Stimulated activated CD4-positive, alpha-beta T cell treated with anti-CD3 and anti-CD28 coated beads, Interleukin-4, amount 100 ng/mL, for 4 hours (primary cell): ENCODE data around the gene RAB40AL.
"Not testable (repeated sequence)": the region's sequence is repeated elsewhere in the genome, so short reads cannot be mapped to it uniquely, and the experiment has no call there.

Experiments used
- DNase-seq, 2 experiments: peaks; one replicate each; pipeline ENCODE4 v3.0.0-alpha.2; 2020

Gene RAB40AL, protein sequence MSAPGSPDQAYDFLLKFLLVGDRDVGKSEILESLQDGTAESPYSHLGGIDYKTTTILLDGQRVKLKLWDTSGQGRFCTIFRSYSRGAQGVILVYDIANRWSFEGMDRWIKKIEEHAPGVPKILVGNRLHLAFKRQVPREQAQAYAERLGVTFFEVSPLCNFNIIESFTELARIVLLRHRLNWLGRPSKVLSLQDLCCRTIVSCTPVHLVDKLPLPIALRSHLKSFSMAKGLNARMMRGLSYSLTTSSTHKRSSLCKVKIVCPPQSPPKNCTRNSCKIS

DNA sequence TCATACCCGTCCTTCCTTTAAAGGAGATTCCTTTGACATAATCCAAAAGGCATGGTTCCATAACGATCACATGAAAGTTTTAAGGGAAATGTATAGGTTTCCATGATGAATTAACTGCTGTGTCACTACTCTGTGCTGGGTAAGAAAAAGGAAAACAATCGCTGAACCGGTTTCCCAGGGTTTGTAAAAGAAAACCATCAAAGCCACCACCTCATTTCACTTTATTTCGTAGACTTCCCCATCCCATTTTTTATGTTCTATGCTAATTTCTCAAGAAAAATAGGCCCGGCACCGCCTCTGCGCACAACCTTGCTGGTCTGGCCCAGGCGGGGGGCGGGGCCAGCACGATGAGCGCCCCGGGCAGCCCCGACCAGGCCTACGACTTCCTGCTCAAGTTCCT, at the start of gene RAB40AL:
RAB40AL (plus strand) TSS at position 301 of the 400 bp plus-strand sequence; CDS start at position 348, 47 bp downstream.
- not testable (repeated sequence) for DNase-seq

DNA sequence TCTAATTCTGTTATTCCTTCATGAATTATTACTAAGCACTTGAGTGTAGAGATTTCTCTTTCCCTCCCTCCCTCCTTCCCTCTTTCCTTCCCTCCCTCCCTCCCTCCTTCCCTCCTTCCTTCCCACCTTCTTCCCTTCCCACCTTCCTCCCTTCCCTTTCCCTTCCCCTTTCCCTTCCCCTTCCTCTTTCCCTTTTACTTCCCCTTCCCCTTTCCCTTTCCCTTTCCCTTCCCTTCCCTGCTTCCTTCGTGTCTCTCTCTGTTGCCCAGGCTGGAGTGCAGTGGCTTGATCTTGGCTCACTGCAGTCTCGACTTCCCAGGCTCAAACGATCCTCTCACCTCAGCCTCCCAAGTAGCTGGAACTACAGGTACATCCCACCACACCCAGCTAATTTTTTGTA, 49.4 kb upstream of the RAB40AL start:
- DNase-seq, result no peak

DNA sequence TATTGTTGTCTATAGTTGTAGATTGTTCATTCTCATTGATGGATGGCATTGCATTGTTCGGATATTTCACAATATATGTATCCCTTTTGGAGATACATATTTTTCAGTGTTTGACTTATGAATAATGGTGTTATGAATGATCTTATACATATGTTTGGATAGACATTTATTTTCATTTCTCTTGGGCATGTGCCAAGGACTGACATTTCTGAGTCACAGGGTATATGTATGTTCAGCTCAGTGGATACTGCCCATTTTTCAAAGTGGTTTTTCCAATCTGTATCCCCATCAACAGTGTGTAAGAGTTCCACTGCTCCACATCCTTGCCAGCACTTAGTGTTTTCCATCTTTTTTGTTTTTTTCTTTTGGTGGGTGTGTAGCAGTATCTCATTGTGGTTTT, 45.0 kb upstream of the RAB40AL start:
- DNase-seq, result no peak

DNA sequence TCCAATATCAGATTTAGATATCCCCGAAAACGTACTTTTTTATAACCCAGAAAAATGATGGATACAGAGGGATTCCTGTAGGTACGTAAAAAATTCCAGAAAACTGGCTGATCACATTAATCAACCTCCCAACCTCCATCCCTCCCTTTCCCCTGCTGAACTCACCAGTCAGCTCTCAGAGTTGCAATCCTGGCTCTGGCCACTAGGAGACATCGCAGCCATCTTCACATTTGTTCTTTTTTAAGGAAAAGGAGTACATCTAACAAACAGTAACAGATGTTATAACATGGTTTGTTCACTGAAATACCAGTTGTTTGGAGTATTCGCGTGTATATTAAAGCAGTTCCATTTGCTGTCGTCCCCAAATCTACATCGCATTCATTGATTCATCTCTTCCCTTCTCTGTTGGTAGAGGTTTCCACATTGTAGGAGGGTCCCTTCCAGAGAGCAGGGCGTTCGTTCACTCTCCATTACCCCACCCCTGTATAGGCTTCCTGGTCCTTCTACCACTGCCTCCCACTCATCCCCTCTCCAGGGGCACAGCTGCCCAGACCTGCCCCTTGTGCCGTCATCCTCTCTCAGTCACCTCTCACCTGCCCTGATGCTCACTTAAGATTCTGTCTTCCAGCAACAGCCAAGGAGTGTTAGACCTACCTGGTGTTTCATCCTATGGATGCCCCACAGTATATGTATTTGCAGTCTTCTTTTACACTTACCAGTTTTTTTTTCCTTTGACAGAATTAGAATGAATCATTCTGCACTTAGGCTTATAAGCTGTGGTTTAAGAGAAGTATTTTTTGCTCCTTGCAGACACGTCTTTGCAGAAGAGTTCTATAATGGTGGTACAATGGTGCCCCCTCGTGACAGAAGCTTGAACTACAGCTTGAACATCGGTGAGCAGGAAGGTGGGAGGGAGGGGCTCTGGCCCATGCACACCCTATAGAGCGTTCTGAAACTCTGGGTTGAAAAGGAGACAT, 36.8 kb upstream of the RAB40AL start:
- DNase-seq, result peak; percentile 41 to 57

DNA sequence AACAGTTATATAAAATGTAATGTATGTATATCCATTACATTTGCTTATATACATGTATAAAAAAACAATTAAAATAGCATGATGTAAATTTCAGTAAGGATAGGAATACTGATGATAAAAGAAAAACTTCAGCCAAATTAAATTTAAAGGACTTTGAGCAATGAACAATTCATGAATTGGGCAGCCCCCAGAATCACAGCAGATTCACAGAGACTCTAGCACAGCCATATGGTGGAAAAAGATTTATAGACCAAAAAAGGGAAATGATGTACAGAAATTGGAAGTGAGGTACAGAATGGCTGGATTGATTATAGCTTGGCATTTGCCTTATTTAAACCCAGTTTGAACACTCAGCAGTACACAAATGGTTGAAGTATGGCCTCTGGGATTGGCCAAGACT, 34.7 kb upstream of the RAB40AL start:
- DNase-seq, result no peak

DNA sequence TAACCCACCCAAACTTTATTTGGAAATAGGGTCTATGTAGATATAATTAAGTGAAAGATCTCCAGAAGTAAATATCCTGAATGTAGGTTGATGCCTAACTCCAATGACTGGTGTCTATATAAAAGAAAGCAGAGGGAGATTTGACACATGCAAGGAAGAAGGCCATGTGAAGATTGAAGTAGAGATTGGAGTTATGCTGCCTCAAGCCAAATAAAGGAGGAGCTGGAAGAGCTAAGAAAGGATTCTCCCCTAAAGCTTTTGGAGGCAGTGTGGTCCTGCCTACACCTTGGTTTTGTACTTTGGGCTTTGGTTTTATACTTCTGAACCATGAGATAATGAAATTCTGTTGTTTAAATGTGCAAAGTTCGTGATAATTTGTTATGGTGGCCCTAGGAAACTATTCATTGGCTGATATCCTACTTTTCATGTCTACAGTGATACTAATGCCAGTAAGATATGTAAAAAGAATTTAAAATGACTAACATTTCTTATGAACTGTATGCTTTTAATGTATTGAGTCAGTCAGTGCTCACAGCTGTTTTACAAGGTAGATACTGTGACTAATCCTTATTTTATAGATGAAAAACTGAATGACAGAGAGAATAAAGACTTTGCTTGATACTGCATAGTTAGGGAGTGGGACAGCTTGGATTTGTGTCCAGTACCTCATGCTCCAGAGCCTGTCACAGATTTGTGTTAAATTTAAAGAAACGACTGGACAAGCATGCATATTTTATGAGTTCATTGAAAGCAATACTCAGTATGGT, 5.9 kb upstream of the RAB40AL start:
- no peak for DNase-seq

DNA sequence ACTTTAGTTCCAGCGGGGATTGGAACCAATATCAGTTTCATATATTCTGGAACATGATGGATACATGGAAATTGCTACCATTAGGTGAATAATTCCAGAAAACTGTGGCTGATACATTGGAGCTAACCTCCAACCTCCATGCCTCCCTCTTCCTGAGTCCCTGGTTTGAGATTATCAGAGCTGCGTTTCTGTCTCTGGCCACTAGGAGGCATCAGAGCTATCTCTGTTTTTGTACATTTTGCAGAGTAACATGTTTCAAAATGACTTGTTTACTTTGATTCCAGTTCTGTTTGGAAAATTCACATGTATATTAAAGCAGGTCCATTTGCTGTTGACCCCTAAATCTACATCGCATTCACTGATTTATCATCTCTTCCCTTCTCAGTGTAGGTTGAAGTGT, 2.4 kb upstream of the RAB40AL start:
- DNase-seq, result peak in 1 of 2 experiments; percentile 1

DNA sequence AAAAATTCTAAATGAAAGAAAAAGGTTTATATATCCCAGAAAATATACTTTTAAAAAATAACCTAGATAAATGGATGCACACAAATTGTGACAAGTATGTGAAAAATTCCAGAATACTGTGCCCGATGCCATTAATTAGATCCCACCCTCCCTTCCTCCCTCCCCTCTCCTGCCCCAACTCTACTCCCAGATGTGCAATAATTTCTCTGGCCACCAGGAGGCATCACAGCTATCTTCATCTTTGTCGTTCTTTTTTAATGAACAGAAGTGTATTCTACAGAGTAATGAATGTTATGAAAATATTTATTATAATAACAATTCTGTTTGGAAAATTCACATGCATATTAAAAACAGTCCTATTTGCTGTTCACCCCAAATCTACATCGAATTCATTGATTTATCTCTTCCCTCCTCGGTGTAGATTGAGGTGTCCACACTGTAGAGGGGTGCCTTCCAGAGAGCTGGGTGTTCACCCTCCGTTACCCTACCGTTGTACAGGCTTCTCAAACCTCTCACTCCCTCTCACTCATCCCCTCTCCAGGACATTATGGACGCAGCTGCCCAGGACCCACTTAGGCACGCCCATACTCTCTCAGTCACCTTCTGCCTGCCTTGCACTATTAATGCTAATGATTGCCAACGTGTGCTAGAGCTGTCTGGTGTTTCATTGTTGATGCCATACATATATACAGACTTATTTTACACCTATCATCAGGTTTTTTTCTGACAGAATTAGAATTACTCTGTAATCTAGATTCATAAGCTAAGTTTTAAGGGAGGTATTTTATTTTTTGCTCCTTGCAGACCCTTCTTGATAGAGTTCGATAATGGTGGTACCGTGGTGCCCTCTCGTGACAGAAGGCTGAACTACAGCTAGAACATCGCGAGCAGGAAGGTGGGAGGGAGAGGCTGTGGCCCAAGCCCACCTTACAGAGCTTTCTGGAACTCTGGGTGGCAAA, 14.1 kb downstream of the RAB40AL start:
- peak; percentile 24 to 36 for DNase-seq

DNA sequence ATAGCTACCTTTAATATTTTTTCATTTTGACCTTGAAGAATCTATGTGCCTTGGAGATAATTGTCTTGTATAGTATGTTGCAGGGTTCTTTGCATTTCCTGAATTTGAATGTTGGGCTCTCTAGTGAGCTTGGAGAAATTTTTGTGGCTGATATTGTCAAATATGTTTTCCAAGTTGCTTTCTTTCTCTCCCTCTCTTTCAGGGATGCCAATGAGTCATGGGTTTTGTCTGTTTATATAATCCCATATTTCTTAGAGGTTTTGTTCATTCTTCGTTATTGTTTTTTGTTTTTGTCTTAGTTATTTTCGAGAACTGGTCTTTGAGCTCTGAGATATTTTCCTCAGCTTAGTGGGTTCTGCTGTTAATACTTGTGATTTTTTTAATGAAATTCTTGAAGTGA, 20.7 kb downstream of the RAB40AL start:
- no peak for DNase-seq

DNA sequence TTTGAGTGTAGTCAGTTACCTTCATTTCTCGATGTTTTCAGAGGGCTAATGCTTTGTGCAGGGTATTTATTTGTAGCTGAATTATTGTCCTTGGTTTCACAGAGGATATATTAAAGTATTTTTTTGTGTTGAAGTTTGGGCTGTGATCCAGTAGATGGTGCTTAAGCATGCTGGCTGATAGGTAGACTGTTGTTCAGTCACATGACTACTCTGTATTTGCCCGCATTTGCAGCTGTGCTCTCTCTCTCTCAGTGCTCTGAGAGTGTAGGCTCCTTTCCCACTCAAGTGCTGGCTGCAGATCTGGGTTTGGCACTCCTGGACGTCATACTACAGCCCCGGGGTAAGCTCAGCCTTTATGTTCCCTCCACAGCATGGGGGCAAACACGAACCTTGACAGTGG, 21.7 kb downstream of the RAB40AL start:
- no peak for DNase-seq

DNA sequence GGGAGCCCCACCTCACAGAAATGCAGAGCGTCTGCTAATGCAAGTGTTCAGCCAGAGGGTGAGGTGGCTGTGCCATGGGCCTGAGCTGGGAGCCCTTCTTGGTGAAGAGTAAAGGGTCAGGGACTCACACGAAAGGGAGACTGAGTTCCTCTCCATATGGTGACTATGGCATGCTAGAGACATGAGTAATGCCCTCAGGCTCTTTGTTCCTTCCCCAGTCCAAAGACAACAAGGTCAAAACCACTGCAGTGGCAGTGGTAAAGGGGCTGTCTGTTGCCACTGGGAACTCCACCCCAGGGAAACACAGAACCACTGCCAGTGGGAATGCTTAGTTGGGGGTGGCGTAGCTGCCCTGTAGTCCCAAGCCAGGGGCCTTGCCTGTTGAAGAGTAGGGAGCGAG, 22.4 kb downstream of the RAB40AL start:
- DNase-seq, result no peak

DNA sequence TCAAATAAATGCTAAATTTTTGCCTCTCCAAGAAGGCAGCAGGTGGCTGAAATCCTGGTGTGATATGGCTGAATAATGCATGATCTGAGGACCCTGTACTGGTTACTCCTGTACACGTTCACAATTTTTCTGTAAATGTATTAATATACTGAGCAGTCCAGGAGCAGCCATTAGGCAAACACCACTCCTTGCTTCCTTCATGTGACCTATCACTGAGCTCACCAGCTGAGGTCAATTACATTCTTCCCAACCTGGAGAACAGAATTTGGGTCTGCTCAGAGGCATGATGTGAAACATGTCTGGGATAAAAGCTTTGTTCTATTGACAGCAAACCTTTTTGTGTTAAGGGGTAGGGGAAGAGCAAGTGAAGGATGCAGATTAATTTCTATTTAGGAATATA, 26.9 kb downstream of the RAB40AL start:
- no peak for DNase-seq

DNA sequence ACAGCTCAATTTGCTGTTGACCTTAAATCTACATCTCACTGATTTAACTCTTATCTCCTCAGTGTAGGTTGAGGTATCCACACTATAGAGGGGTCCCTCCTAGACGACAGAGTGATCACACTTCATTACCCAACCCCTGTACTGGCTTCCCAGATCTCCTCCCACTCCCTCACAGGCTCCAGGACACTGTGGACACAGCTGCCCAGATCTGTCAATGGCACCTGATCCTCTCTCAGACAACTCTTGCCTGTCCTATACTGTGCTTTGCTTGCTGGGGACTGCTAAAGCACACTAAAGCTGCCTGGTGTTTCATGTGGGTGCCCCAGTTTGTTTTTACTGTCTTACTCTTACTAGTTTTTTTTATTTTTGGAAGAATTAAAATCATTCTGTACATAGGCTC, 27.9 kb downstream of the RAB40AL start:
- DNase-seq, result no peak

DNA sequence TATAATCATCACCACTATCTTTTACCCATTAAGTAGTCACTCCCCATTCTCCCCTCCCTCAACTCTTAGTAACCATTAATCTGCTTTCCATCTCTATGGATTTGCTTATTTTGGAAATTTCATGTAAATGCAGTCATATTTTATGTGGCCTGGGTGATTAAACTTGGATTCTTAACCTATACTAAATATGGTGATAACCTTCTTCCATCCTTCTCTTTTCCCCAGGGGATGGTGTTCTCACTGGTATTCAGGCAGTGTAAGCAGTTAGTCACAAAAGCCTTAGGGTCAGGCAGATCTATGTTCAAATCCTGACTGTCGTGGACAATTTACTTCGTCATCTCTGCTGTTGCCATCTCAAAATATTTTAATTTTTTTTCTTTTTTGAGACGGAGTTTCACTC, 29.6 kb downstream of the RAB40AL start:
- no peak for DNase-seq

DNA sequence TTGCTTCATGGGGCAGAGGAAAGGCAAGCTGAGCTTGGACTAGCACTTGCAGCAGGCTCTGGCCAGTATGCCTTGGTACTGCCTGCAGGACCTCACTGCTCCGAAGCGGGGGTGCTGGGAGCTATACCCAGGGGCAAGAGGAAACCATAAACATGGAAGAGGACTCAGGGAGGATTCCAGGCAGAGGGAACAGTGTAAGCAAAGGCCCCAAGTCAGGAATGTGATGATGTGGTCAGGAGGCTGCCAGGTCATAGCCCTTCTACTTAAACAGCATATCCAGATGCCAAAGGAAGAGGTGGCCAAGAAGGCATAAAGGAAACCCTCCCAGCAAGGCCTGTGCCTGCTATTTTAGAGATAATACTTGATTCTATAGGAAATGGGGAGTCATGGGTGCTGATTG, 31.1 kb downstream of the RAB40AL start:
- no peak for DNase-seq

DNA sequence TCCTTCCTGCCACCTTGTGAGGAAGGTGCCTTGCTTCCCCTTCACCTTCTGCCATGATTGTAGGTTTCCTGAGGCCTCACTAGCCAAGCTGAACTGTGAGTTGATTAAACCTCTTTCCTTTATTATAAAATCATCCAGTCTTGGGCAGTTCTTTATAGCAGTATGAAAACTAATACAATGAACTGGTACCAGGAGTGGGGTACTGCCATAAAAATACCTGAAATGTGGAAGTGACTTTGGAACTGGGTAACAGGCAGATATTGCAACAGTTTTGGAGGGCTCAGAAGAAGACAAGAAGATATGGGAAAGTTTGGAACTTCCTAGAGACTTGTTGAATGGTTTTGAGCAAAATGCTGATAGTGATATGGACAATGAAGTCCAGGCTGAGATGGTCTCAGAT, 34.5 kb downstream of the RAB40AL start:
- DNase-seq, result not testable (repeated sequence)

DNA sequence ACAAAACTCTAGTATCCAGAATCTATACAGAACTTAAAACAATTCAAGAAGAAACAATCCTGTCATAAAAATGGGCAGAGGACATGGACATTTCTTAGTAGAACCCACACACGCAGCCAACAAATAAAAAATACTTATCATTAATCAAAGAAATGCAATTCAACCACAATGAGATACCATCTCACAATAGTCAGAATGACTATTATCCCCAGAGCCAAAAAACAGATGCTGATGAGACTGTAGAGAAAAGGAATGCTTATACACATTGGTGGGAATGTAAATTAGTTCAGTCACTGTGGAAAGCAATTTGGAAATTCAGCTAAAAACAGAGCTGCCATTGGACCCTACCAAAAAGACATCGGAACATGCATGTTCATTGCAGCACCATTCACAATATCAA, 37.9 kb downstream of the RAB40AL start:
- DNase-seq, result no peak

DNA sequence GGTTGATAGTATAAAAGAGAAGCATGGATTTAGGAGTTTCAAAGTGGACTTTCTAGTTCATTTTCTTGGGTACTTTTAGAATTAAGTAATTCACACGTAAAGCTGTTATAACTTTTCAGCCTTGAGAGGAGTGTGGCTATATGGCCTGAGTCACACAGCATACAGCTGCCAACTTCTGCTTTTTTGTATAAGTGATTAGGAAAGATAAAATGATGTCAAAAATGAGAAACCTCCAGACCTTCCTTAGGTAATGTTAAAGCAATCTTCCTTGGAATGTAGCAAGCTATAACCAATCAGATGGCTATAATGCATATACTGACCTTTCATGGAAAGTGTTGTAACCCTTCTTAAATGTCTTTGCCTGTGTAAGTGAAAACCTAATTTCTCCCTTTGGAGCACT, 39.2 kb downstream of the RAB40AL start:
- no peak for DNase-seq

DNA sequence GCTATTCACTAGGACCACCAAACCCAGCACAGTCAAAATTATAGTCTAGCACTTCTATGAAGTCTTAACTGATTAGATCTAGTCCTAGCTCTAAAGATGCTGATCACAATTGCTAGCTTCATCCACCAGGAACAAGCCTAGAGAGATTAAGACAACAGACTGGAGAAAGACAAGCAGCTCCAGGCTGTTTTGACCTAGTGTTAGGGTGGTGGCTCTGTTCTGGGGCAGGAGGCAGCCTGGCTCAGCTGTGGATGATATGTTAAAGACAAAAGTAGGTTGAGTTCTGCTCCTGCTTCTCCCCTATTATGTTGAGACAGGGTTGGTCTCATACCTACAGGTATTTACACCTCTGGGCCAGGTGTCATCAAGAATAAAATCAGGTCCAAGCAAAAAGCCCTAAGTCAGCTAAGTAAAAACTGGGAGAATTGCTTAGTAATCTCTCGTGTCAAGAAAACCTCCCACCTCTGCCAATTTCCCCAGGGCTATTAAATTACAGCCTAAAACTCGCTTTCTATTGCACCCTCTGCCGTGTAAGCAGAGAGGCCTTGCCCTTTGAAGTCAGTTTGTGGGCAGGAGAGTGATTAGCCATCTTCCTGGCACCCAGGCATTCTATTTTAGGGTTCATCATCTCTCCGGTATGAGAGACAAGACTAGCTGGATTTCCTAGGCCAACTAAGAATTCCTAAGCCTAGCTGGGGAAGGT, 39.9 kb downstream of the RAB40AL start:
- DNase-seq, result no peak

DNA sequence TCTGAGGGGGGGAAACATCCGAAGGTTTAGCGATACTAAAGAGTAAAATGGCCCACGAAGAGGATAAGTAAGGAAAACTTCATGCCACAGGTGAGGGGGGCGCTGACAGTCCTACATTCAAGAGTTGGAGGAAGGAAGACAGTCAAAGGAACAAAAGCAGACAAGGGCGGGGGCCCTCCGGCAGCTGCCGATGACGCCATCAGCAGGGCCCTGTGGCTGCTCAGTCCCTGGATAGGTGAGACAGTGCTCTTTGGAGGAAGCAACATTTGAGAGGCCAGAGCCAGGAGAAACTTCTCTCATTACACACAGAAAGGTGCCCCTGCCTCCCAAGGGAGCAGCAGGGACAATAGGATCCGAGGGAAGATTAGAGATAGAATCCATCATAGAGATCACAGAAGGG, 41.5 kb downstream of the RAB40AL start:
- no peak for DNase-seq

DNA sequence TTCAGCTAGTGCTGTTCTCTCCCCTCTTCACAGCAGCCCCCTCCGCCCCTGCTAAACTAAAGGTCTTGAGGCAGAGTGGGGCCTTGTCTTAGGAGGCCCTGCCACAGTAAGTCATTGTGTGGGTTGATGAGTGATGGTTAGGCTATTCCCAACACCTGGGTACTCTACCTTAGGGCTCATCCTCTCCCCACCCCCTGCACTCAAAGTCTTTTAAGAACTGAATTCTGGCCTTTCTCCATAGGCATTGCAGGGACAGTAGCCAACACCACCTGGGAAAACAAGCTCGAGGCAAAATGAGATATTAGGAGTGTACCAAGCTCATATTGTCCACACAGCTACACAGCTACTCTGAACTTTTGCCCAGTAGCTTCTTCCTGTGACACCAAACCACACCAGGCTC, 42.5 kb downstream of the RAB40AL start:
- no peak for DNase-seq

DNA sequence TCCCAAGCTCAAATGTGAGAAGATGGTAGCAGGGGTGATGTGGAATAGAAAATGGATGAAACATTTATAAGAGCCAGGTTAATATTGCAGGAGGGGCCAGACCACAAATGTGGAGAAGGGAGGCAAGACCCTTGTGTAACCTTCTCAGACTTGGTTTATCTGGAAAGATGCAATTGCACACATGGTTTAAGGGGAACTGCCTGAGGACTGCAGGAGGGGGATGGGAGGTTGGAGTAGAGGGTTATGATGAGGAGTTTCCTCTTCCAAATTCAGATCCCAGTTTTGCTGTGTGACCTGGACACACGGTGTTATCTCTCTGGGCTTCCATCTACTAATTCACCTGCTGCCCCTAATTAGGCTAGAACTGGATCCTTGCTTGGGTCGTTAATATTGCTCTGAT, 46.1 kb downstream of the RAB40AL start:
- no peak for DNase-seq
